Chondrocyte (in vitro differentiated cells): ENCODE data around the gene MUC2. TPM values are rescaled to one million over a fixed set of nuclear protein-coding genes. Genes with fewer than 3 reads are reported as not detected.
A peak's percentile ranks its signal among the peaks of the same experiment; 100 is the strongest.

Source experiments
- DNase-seq: peaks from one replicate; pipeline ENCODE4 v3.0.0; 2021; ENCODE audit warnings: mixed read lengths, low spot score
- H3K27ac Mint-ChIP-seq: one replicate; pipeline ENCODE4 v1.8.0; 2021; ENCODE audit warnings: mild to moderate bottlenecking, moderate library complexity, mixed read lengths; ENCODE audit not compliant: unreplicated experiment
- H3K27me3 Mint-ChIP-seq: 2 replicates; pipeline ENCODE4 v1.8.0; 2021; ENCODE audit warnings: low read depth, mixed read lengths
- H3K36me3 Mint-ChIP-seq: 2 replicates; pipeline ENCODE4 v1.8.0; 2021; ENCODE audit warnings: low read depth, mixed read lengths
- H3K4me1 Mint-ChIP-seq: 2 replicates; pipeline ENCODE4 v1.8.0; 2021; ENCODE audit warnings: low read depth, mild to moderate bottlenecking, mixed read lengths
- H3K4me3 Mint-ChIP-seq: one replicate; pipeline ENCODE4 v1.8.0; 2021; ENCODE audit warnings: mild to moderate bottlenecking, moderate library complexity, mixed read lengths; ENCODE audit not compliant: unreplicated experiment
- H3K9me3 Mint-ChIP-seq: 2 replicates; pipeline ENCODE4 v1.8.0; 2021; ENCODE audit warnings: low read depth, mixed read lengths
- total RNA-seq: library from RNA; stranded (reverse); gene quantifications from 3 replicates; pipeline ENCODE4 v1.2.1, GENCODE V29; 2021
- TF ChIP-seq, protein P1 (sequence below): fragments of 200-600 bp; sonication (generic); IDR thresholded peaks from 2 replicates; pipeline ENCODE4 v1.5.0; 2021; ENCODE audit warnings: antibody characterized with exemption, mild to moderate bottlenecking, moderate library complexity

Gene MUC2
- total RNA-seq, 1 donor from 2014 or later, result not detected

DNA sequence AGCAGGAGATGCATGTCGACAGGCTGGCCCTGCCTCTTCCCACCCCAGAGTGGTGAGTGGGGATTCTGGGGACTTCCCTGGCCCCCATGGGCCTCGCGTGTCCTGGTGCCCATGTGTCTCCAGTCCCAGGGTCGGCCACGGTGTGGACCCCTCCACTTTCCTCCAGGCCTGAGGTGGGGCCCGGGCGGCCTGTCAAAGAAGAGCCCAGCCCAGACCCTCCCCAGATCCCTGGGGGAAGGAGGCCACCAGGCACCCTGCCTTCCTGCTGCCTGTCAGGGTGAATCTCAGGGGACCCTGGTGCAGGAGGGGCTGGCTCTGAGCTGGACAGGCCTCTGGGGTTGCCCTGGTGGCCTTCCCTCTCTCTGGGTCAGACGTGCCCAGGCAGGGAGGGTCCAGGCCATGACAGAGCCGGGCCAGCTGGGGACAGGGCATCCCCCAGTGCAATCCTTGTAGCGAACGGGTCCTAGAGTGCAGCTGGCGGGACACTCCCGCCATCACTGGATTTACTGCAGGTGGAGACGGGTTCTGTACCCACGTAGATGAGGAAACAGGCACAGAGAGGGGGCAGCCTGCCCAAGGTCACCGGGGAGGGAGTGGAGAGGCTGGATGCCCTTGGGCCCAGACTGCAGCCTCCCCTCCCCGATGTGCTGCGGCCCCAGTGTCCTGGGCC lies 24.6 kb upstream of the MUC2 start:
- Mint-ChIP-seq H3K9me3 (peaks cover 2% of the 10 kb centered on the region), H3K27ac (no peak overlapping the region), H3K27me3 (peaks cover 26% of the 10 kb centered on the region), H3K4me3 (no peak overlapping the region), H3K36me3 (peaks cover 1% of the 10 kb centered on the region), H3K4me1 (no peaks in the 10 kb centered on the region)
- TF ChIP-seq, protein P1, sequence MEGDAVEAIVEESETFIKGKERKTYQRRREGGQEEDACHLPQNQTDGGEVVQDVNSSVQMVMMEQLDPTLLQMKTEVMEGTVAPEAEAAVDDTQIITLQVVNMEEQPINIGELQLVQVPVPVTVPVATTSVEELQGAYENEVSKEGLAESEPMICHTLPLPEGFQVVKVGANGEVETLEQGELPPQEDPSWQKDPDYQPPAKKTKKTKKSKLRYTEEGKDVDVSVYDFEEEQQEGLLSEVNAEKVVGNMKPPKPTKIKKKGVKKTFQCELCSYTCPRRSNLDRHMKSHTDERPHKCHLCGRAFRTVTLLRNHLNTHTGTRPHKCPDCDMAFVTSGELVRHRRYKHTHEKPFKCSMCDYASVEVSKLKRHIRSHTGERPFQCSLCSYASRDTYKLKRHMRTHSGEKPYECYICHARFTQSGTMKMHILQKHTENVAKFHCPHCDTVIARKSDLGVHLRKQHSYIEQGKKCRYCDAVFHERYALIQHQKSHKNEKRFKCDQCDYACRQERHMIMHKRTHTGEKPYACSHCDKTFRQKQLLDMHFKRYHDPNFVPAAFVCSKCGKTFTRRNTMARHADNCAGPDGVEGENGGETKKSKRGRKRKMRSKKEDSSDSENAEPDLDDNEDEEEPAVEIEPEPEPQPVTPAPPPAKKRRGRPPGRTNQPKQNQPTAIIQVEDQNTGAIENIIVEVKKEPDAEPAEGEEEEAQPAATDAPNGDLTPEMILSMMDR, result no peak
- no peak for DNase-seq

- Mint-ChIP-seq H3K36me3 (no peaks in the 10 kb centered on the region), H3K27me3 (peaks cover 28% of the 10 kb centered on the region), H3K4me1 (no peaks in the 10 kb centered on the region), H3K27ac (no peak overlapping the region), H3K4me3 (no peak overlapping the region), H3K9me3 (no peaks in the 10 kb centered on the region)
- peak; percentile 91 for DNase-seq
- TF ChIP-seq, protein P1, result peak; percentile 95
These were observed 23.9 kb upstream of the MUC2 start for GRCh38 chr11:1050581-1051355.

GRCh38 chr11:1051356-1052132 lies 23.1 kb upstream of the MUC2 start:
- Mint-ChIP-seq H3K4me3 (no peak overlapping the region), H3K9me3 (no peaks in the 10 kb centered on the region), H3K4me1 (no peaks in the 10 kb centered on the region), H3K27ac (no peak overlapping the region), H3K36me3 (no peaks in the 10 kb centered on the region), H3K27me3 (peaks cover 25% of the 10 kb centered on the region)
- DNase-seq, result no peak
- TF ChIP-seq, protein P1, result peak; percentile 31

DNA sequence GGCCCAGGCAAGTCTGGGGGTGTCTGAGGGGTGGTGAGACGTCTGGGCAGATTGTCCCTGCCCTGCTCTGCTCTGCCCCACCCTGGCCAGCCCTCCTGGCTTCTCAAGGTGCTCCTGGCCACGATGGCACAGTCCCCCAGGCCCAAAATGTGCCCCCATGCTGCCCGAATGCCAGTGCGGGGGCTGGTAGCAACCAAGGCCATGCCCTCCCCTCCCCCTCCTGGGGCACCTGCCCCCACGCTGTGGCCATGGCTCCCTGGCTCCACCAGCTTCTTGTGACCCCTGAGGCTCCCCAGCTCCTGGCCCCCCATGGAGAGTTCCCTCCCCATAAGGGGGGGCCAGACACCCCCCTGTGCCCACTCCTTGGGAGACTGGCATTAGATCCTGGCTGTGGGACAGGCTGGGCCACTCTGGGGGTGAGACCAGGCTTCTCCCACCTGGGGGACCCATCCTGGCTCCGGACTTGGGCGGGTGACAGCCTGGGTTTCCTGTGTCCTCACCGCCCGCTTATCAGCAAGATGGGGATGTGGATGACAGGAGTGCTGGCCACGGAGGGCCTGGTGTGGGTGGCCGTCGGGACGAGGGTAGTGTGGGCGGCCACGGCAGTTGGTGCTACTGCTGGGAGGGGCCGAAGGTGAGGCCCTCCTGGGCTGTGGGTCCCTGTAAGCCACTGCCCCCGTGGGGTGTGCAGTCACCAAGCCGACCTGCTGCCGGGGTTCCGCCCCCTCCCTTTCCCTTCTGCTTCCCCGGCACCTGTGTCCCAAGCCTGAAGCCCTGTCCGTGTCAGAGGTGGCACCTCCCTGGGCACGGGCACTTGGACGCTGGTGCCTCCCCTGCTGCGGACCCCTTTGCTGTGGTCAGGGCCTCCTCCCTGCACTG lies 22.3 kb upstream of the MUC2 start:
- H3K36me3 Mint-ChIP-seq, result no peaks in the 10 kb centered on the region
- H3K4me1 Mint-ChIP-seq, result no peaks in the 10 kb centered on the region
- DNase-seq, result no peak
- TF ChIP-seq, protein P1, result no peak
- H3K4me3 Mint-ChIP-seq, result no peak overlapping the region
- no peaks in the 10 kb centered on the region for H3K9me3 Mint-ChIP-seq
- peaks cover 19% of the 10 kb centered on the region for H3K27me3 Mint-ChIP-seq
- H3K27ac Mint-ChIP-seq, result no peak overlapping the region
